Natural killer cell (primary cell): ENCODE data around the gene AJAP1. TPM values are rescaled to one million over a fixed set of nuclear protein-coding genes. Genes with fewer than 3 reads are reported as not detected.
"Not testable (repeated sequence)": the region's sequence is repeated elsewhere in the genome, so short reads cannot be mapped to it uniquely, and the experiment has no call there.

Source experiments
- ATAC-seq, 3 donors: fragments of 150-1000 bp in 2 of 3; fragments of 200-7000 bp in 1 of 3; cut with Tn5 transposase; 1 replicate in 1 of 3; 2 replicates in 2 of 3; pipeline ENCODE4 v1.10.0; 2021; ENCODE audit warnings: mild to moderate bottlenecking in 2 of 3, moderate library complexity in 2 of 3
- DNase-seq, 2 donors: peaks; one replicate each; pipeline versions ENCODE4 v3.0.0 to v3.0.0-alpha.2; 2013 to 2021; ENCODE audit warnings: mixed read lengths in 1 of 2
- H3K27ac ChIP-seq: one replicate; pipeline ENCODE4 v1.5.1; 2013; ENCODE audit warnings: mild to moderate bottlenecking, low read length
- H3K27me3 ChIP-seq: one replicate; pipeline ENCODE4 v1.6.1; 2013; ENCODE audit warnings: low read length; ENCODE audit not compliant: control insufficient read depth, insufficient read depth
- H3K36me3 ChIP-seq: one replicate; pipeline ENCODE4 v1.6.1; 2013; ENCODE audit warnings: low read length; ENCODE audit not compliant: control insufficient read depth, insufficient read depth
- H3K4me1 ChIP-seq: one replicate; pipeline ENCODE4 v1.6.1; 2013; ENCODE audit warnings: low read length; ENCODE audit not compliant: control insufficient read depth, insufficient read depth
- H3K4me3 ChIP-seq: one replicate; pipeline ENCODE4 v1.5.1; 2013; ENCODE audit warnings: low read length
- H3K9me3 ChIP-seq: one replicate; pipeline ENCODE4 v1.6.1; 2013; ENCODE audit warnings: low read length; ENCODE audit not compliant: control insufficient read depth, insufficient read depth
- H3K27ac Mint-ChIP-seq, 2 donors: one replicate each; pipeline ENCODE4 v1.8.0; 2022; ENCODE audit warnings: mild to moderate bottlenecking in 2 of 2, mixed read lengths in 2 of 2, moderate library complexity in 1 of 2
- H3K27me3 Mint-ChIP-seq, 2 donors: one replicate each; pipeline ENCODE4 v1.8.0; 2022; ENCODE audit warnings: low read depth in 2 of 2, mixed read lengths in 2 of 2
- H3K36me3 Mint-ChIP-seq: one replicate; pipeline ENCODE4 v1.8.0; 2022; ENCODE audit warnings: mixed read lengths
- H3K4me1 Mint-ChIP-seq, 2 donors: one replicate each; pipeline ENCODE4 v1.8.0; 2022; ENCODE audit warnings: mixed read lengths in 2 of 2
- H3K4me3 Mint-ChIP-seq: one replicate; pipeline ENCODE4 v1.8.0; 2022; ENCODE audit warnings: mild to moderate bottlenecking, moderate library complexity, mixed read lengths
- H3K9me3 Mint-ChIP-seq, 2 donors: one replicate each; pipeline ENCODE4 v1.8.0; 2022; ENCODE audit warnings: mixed read lengths in 2 of 2
- CTCF ChIP-seq: fragments of 200-600 bp; IDR thresholded peaks from one replicate; pipeline ENCODE4 v1.8.0; 2022; ENCODE audit warnings: antibody characterized with exemption
- WGBS: methylation state at CpG from one replicate; pipeline ENCODE4 v1.1.7; 2013; ENCODE audit warnings: missing lambda C conversion rate; ENCODE audit not compliant: insufficient coverage; 5-methylcytosine and 5-hydroxymethylcytosine counted together
- intact Hi-C: fragments of 100-400 bp; cut with micrococcal nuclease; formaldehyde crosslinking; loops from one replicate; pipeline ENCODE4 v1.14.2; 2022
- total RNA-seq, 4 donors: library from RNA; stranded (reverse); fragments of 120-200 nt in 1 of 4; gene quantifications; one replicate each; pipeline versions ENCODE4 v1.2.3 to v1.2.4, GENCODE V29; 2013 to 2022

AJAP1 gene
- total RNA-seq, 3 donors from 2014 or later (not counting 1 experiment from before 2014, with no cell fraction given) = not detected

GRCh38 chr1:4664606-4665005 lies 10.2 kb downstream of the AJAP1 start:
- DNase-seq = no peak
- Histone ChIP-seq H3K4me1 (no peaks in the 10 kb centered on the region), H3K9me3 (no peaks in the 10 kb centered on the region), H3K4me3 (no peak overlapping the region), H3K36me3 (no peaks in the 10 kb centered on the region), H3K27ac (no peak overlapping the region), H3K27me3 (no peaks in the 10 kb centered on the region)
- no peak for TF ChIP-seq CTCF
- intact Hi-C loops = no loop called here
- Mint-ChIP-seq H3K27me3 (peaks cover 0 to 17% of the 10 kb centered on the region in 2 donors), H3K4me3 (no peak overlapping the region), H3K9me3 (no peaks in the 10 kb centered on the region), H3K36me3 (no peaks in the 10 kb centered on the region), H3K27ac (no peak overlapping the region), H3K4me1 (no peaks in the 10 kb centered on the region)
- no peak for ATAC-seq
- 83% methylated on average over 8 of the region's 8 CpGs for WGBS

GRCh38 chr1:4665456-4665855 lies 11.0 kb downstream of the AJAP1 start:
- no peaks in the 10 kb centered on the region for H3K9me3 ChIP-seq
- Mint-ChIP-seq H3K27me3 (peaks cover 0 to 9% of the 10 kb centered on the region in 2 donors), H3K9me3 (no peaks in the 10 kb centered on the region), H3K36me3 (no peaks in the 10 kb centered on the region), H3K27ac (no peak overlapping the region), H3K4me3 (no peak overlapping the region), H3K4me1 (no peaks in the 10 kb centered on the region)
- no peak for ATAC-seq
- no peak overlapping the region for H3K27ac ChIP-seq
- H3K4me3 ChIP-seq = no peak overlapping the region
- intact Hi-C loops = no loop called here
- DNase-seq = no peak
- no peaks in the 10 kb centered on the region for H3K27me3 ChIP-seq
- no peaks in the 10 kb centered on the region for H3K4me1 ChIP-seq
- WGBS = 72% methylated on average over 9 of the region's 9 CpGs
- TF ChIP-seq CTCF = no peak
- H3K36me3 ChIP-seq = no peaks in the 10 kb centered on the region

- H3K9me3 Mint-ChIP-seq, ATAC-seq, H3K4me1 ChIP-seq, H3K27ac ChIP-seq, intact Hi-C loops, H3K4me3 ChIP-seq, H3K27ac Mint-ChIP-seq, H3K27me3 Mint-ChIP-seq, H3K27me3 ChIP-seq, H3K36me3 ChIP-seq, H3K4me1 Mint-ChIP-seq, DNase-seq, H3K36me3 Mint-ChIP-seq, H3K4me3 Mint-ChIP-seq, H3K9me3 ChIP-seq: not testable (repeated sequence)
- WGBS = 83% methylated on average over 19 of the region's 19 CpGs
Observed at GRCh38 chr1:4666683-4667082, 12.3 kb downstream of the AJAP1 start.

- H3K27ac Mint-ChIP-seq = no peak overlapping the region
- no peaks in the 10 kb centered on the region for H3K27me3 Mint-ChIP-seq
- Histone ChIP-seq H3K4me3 (no peak overlapping the region), H3K27me3 (no peaks in the 10 kb centered on the region), H3K36me3 (no peaks in the 10 kb centered on the region), H3K4me1 (no peaks in the 10 kb centered on the region), H3K9me3 (no peaks in the 10 kb centered on the region), H3K27ac (no peak overlapping the region)
- H3K9me3 Mint-ChIP-seq = no peaks in the 10 kb centered on the region
- no peak overlapping the region for H3K4me3 Mint-ChIP-seq
- WGBS = 53% methylated on average over 10 of the region's 13 CpGs
- DNase-seq (no peak), ATAC-seq (no peak)
- TF ChIP-seq CTCF = no peak
- H3K36me3 Mint-ChIP-seq = no peaks in the 10 kb centered on the region
- intact Hi-C loops = no loop called here
- no peaks in the 10 kb centered on the region for H3K4me1 Mint-ChIP-seq
Observed at GRCh38 chr1:4668743-4669700, 14.6 kb downstream of the AJAP1 start.
